ENCODE data around the gene CHD2. TPM values are rescaled to one million over a fixed set of nuclear protein-coding genes. Genes with fewer than 3 reads are reported as not detected.

CHD2 gene
- total and polyA plus RNA-seq, 7 donors, result 16.0 to 108 (median 75.9) TPM

DNA sequence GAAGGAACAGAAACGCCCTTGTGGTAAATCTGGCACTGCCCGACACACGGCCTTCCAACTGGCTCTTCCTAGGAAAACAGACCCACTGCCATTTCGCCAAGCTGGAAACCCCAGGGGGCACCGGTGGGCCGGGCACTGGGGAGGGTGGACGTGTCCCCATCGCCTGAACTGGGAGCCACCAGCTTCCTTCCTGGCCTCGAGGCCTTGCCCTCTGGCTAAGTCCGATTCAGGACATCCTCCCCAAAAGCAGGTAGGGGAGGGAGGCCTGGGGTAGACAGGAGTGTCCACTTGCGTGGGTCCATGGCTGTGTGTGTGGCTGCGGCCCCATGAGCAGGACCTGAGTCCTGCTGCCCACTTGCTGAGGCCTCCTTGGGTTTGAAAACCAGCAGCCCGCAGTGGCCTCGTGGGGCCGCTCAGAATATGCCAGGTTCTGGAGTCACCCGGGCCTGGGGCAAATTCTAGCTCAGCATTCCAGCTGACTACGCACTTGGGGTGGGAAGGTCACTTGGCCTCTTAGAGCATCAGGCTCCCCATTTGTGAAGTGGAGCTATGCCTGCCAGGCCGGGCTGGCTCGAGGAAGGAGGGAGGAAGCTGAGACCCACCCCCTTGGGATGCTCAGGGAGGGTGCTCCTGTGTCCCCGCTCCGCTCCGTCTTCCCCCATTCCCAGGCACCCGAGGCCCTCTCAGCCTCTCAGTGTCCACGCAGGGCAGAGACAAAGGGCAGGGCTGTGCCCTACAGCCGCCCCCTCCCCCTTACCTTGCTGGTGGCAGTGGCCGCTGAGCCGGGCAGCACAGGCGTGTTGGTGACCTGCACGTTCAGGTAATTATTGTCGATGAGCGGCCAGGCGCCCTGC is 151.3 kb downstream of the CHD2 start:
- intact Hi-C loops (cut with DNase I), result no loop called here
- no peak overlapping the region for H3K4me3 ChIP-seq
- no peak for DNase-seq
- peaks cover 11 to 76% (median 29%) of the 10 kb centered on the region in 4 donors for H3K36me3 ChIP-seq
- TF ChIP-seq POLR2A (IDR thresholded peaks at IDR 0.05) (no peak), EP300 (IDR thresholded peaks at IDR 0.05) (no peak), POLR2AphosphoS5 (IDR thresholded peaks at IDR 0.05) (no peak)
- TF ChIP-seq, protein P1, sequence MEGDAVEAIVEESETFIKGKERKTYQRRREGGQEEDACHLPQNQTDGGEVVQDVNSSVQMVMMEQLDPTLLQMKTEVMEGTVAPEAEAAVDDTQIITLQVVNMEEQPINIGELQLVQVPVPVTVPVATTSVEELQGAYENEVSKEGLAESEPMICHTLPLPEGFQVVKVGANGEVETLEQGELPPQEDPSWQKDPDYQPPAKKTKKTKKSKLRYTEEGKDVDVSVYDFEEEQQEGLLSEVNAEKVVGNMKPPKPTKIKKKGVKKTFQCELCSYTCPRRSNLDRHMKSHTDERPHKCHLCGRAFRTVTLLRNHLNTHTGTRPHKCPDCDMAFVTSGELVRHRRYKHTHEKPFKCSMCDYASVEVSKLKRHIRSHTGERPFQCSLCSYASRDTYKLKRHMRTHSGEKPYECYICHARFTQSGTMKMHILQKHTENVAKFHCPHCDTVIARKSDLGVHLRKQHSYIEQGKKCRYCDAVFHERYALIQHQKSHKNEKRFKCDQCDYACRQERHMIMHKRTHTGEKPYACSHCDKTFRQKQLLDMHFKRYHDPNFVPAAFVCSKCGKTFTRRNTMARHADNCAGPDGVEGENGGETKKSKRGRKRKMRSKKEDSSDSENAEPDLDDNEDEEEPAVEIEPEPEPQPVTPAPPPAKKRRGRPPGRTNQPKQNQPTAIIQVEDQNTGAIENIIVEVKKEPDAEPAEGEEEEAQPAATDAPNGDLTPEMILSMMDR (IDR thresholded peaks at IDR 0.05), result no peak
- WGBS, 2 donors, result 86 to 89% methylated on average over 32 of the region's 32 CpGs
- peaks cover 0 to 82% (median 54%) of the 10 kb centered on the region in 4 donors for H3K4me1 ChIP-seq
- peak overlapping the region; percentile 11 to 76 (median 52) for H3K27ac ChIP-seq
- no peaks in the 10 kb centered on the region for H3K9me3 ChIP-seq
- H3K27me3 ChIP-seq, result no peaks in the 10 kb centered on the region

DNA sequence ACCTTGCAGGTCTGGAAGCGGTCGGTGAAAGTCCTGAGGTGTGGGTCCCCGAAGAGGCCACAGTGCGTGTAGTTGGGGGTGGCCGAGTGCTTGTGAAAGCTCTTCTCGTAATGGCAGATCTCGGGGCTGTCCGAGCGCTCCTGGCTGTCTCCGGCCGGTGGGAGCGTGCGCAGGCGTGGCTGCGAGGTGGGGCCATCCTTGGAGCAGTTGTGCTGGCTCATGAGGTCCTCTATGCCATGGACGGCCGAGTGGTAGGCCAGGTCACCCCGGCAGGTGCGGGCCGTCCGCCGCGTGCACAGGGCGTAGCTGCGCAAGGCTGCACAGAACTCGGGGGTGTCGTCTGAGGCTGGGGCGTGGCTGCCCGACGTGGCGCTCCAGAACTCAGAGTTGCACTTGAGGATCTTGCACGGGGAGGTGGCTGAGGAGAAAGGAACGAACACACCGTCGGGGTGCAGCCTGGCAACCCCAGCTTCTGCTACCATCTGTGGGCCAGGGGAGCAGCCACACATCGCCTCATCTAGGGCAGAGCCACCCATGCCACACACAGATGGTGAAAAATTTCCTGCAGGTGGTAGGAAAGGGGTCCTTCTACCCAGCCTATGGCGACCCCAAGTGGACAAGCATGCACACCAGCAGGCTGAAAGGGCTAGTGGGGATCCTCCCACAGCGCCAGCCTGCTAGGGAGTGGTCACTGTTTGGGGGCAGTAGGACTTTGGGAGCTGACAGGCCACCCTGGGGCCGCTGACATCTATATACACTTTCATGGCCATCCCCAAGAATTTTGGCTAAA is 152.2 kb downstream of the CHD2 start:
- intact Hi-C loops (cut with DNase I), result no loop called here
- Histone ChIP-seq H3K9me3 (no peaks in the 10 kb centered on the region), H3K4me3 (no peak overlapping the region), H3K27ac (peak overlapping the region in 2 of 4 donors; percentile 63 to 76), H3K36me3 (peaks cover 8 to 68% (median 24%) of the 10 kb centered on the region in 4 donors), H3K27me3 (no peaks in the 10 kb centered on the region), H3K4me1 (peaks cover 0 to 90% (median 62%) of the 10 kb centered on the region in 4 donors)
- no peak for TF ChIP-seq POLR2A (IDR thresholded peaks at IDR 0.05)
- TF ChIP-seq POLR2AphosphoS5 (IDR thresholded peaks at IDR 0.05), result no peak
- TF ChIP-seq, protein P1 (IDR thresholded peaks at IDR 0.05), result no peak
- TF ChIP-seq EP300 (IDR thresholded peaks at IDR 0.05), result no peak
- no peak for DNase-seq
- 82 to 89% methylated on average over 39 of the region's 39 CpGs for WGBS, 2 donors

DNA sequence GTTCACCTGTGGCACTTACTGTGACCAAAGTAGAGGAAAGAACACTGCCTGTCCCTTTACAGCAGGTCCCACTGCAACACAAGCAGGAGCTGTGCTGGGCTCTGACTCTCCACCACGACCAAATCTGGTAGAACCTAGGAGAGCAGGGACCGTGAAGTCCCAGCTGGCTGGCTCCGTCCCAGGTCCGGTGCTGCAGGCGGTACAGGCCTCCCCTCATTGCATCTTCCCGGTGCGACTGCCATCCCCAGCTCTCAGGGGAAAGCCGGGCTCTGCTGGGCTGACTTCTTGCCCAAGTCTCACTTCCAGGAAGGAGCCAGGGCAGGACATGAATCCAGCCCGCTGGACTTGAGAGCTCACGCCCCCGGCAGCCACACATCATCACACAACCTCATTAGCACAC is 155.1 kb downstream of the CHD2 start:
- Histone ChIP-seq H3K9me3 (no peaks in the 10 kb centered on the region), H3K36me3 (peaks cover 8 to 40% (median 18%) of the 10 kb centered on the region in 4 donors), H3K27ac (peak overlapping the region; percentile 1 to 98 (median 50)), H3K4me1 (peaks cover 0 to 92% (median 63%) of the 10 kb centered on the region in 4 donors), H3K27me3 (no peaks in the 10 kb centered on the region), H3K4me3 (no peak overlapping the region)
- 88 to 91% methylated on average over 11 of the region's 11 CpGs for WGBS, 2 donors
- TF ChIP-seq, protein P1 (IDR thresholded peaks at IDR 0.05), result no peak
- no peak for TF ChIP-seq POLR2AphosphoS5 (IDR thresholded peaks at IDR 0.05)
- no peak for TF ChIP-seq EP300 (IDR thresholded peaks at IDR 0.05)
- no peak for TF ChIP-seq POLR2A (IDR thresholded peaks at IDR 0.05)
- DNase-seq, result no peak
- intact Hi-C loops (cut with DNase I), result no loop called here

DNA sequence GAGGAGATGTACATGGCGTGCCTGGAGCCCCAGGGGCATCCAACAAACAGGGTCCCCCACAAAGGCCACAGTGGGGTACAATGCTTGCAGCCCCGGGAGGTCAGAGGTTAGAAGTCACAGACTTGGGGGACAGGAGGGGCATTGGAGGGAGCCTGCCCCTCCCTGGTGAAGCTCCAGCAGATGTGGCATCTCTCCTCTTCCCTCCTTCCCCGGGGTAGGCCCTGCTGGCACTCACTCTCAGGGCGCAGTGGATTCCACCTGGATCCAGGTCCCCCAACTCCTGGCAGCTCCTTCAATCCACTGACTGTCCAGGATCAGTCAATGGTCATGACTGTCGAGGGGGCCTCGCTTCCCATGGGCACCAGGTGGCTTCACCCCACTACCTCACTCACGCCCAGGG is 156.7 kb downstream of the CHD2 start:
- peak overlapping the region; percentile 12 to 98 (median 67) for H3K27ac ChIP-seq
- TF ChIP-seq, protein P1 (IDR thresholded peaks at IDR 0.05), result no peak
- no peak for TF ChIP-seq EP300 (IDR thresholded peaks at IDR 0.05)
- no peak for TF ChIP-seq POLR2AphosphoS5 (IDR thresholded peaks at IDR 0.05)
- no peak for TF ChIP-seq POLR2A (IDR thresholded peaks at IDR 0.05)
- DNase-seq, result no peak
- no peaks in the 10 kb centered on the region for H3K27me3 ChIP-seq
- 76 to 83% methylated on average over 7 of the region's 7 CpGs for WGBS, 2 donors
- peaks cover 5 to 24% (median 11%) of the 10 kb centered on the region in 4 donors for H3K36me3 ChIP-seq
- intact Hi-C loops (cut with DNase I), result no loop called here
- no peak overlapping the region for H3K4me3 ChIP-seq
- H3K4me1 ChIP-seq, result peaks cover 0 to 91% (median 70%) of the 10 kb centered on the region in 4 donors
- H3K9me3 ChIP-seq, result no peaks in the 10 kb centered on the region

Measured in sigmoid colon (tissue), 7 donors.